HG02943 (cell line): ENCODE results near the gene CALCOCO1.
"Not testable (repeated sequence)": the region's sequence is repeated elsewhere in the genome, so short reads cannot be mapped to it uniquely, and the experiment has no call there.

Source experiments
- ATAC-seq: cut with Tn5 transposase; IDR thresholded peaks from one replicate; pipeline ENCODE4 v1.9.1; 2021; ENCODE audit warnings: mild to moderate bottlenecking, low read depth, moderate library complexity; ENCODE audit not compliant: unreplicated experiment

Gene CALCOCO1

GRCh38 chr12:53727310-53728041 is at the start of gene CALCOCO1:
Gene CALCOCO1, minus strand, starts transcription at chr12:53727452. Its CDS starts 2,210 bp downstream, at chr12:53725242.
- peak; percentile 97 for ATAC-seq

- ATAC-seq = no peak
These were observed 49.6 kb upstream of the CALCOCO1 start for GRCh38 chr12:53776872-53777271.

- no peak for ATAC-seq
These were observed 48.4 kb upstream of the CALCOCO1 start for GRCh38 chr12:53775478-53776145.

GRCh38 chr12:53770281-53770680 is 43.0 kb upstream of the CALCOCO1 start:
- no peak for ATAC-seq

- no peak for ATAC-seq
These were observed 41.7 kb upstream of the CALCOCO1 start for GRCh38 chr12:53768976-53769375.

GRCh38 chr12:53766881-53767280 is 39.6 kb upstream of the CALCOCO1 start:
- ATAC-seq = no peak

- no peak for ATAC-seq
These were observed 38.6 kb upstream of the CALCOCO1 start for GRCh38 chr12:53765891-53766290.

GRCh38 chr12:53764615-53765014 is 37.4 kb upstream of the CALCOCO1 start:
- no peak for ATAC-seq

GRCh38 chr12:53762793-53763192 is 35.5 kb upstream of the CALCOCO1 start:
- ATAC-seq = not testable (repeated sequence)

- no peak for ATAC-seq
These were observed 34.1 kb upstream of the CALCOCO1 start for GRCh38 chr12:53761306-53761705.

- no peak for ATAC-seq
These were observed 32.0 kb upstream of the CALCOCO1 start for GRCh38 chr12:53759261-53759660.

GRCh38 chr12:53758730-53759103 is 31.5 kb upstream of the CALCOCO1 start:
- ATAC-seq = no peak

GRCh38 chr12:53758081-53758729 is 31.0 kb upstream of the CALCOCO1 start:
- ATAC-seq = no peak

- ATAC-seq = peak; percentile 56
These were observed 30.0 kb upstream of the CALCOCO1 start for GRCh38 chr12:53757101-53757770.

GRCh38 chr12:53756300-53757100 is 29.2 kb upstream of the CALCOCO1 start:
- ATAC-seq = no peak

- ATAC-seq = no peak
These were observed 28.6 kb upstream of the CALCOCO1 start for GRCh38 chr12:53755893-53756292.

- no peak for ATAC-seq
These were observed 28.2 kb upstream of the CALCOCO1 start for GRCh38 chr12:53755451-53755891.

- no peak for ATAC-seq
These were observed 27.5 kb upstream of the CALCOCO1 start for GRCh38 chr12:53754633-53755264.

- no peak for ATAC-seq
These were observed 26.9 kb upstream of the CALCOCO1 start for GRCh38 chr12:53754188-53754585.

GRCh38 chr12:53752621-53753020 is 25.4 kb upstream of the CALCOCO1 start:
- ATAC-seq = no peak
